HEK293T (cell line): ENCODE results near the gene SNRPB2.

Source experiments
- CTCF ChIA-PET: fragments of 350-600 bp; formaldehyde crosslinking; extraction: SDS; loops from one replicate; lab custom pipeline; 2021; ENCODE audit warnings: antibody characterized with exemption, inconsistent platforms; lab: Yijun Ruan, JAX
- POLR2A ChIA-PET: fragments of 350-600 bp; formaldehyde crosslinking; extraction: SDS; loops from one replicate; lab custom pipeline; 2020; ENCODE audit warnings: antibody characterized with exemption, inconsistent platforms; lab: Yijun Ruan, JAX
- DNase-seq: peaks from one replicate; pipeline ENCODE4 v3.0.0; 2012; ENCODE audit warnings: mixed read lengths; ENCODE audit errors: extremely low spot score
- ARNT ChIP-seq: fragments of 450-650 bp; IDR thresholded peaks from 2 replicates; pipeline ENCODE4 v1.6.1; 2017; ENCODE audit warnings: mild to moderate bottlenecking
- BHLHE40 ChIP-seq: fragments of 450-650 bp; IDR thresholded peaks from 2 replicates; pipeline ENCODE4 v1.6.1; 2016; ENCODE audit warnings: mild to moderate bottlenecking, moderate library complexity, borderline replicate concordance
- CTBP1 ChIP-seq: fragments of 450-650 bp; IDR thresholded peaks from 2 replicates; pipeline ENCODE4 v1.6.1; 2016; ENCODE audit warnings: borderline replicate concordance
- ELF4 ChIP-seq: fragments of 450-650 bp; IDR thresholded peaks from 2 replicates; pipeline ENCODE4 v1.6.1; 2017; ENCODE audit warnings: antibody characterized with exemption
- FOXA1 ChIP-seq: fragments of 450-650 bp; IDR thresholded peaks from 2 replicates; pipeline ENCODE4 v1.6.1; 2016; ENCODE audit warnings: mild to moderate bottlenecking
- FOXK2 ChIP-seq: fragments of 450-650 bp; IDR thresholded peaks from 2 replicates; pipeline ENCODE4 v1.6.1; 2016; ENCODE audit warnings: mild to moderate bottlenecking
- FOXM1 ChIP-seq: fragments of 450-650 bp; IDR thresholded peaks from 2 replicates; pipeline ENCODE4 v1.6.1; 2017; ENCODE audit warnings: mild to moderate bottlenecking, borderline replicate concordance
- HDGF ChIP-seq: fragments of 450-650 bp; IDR thresholded peaks from 2 replicates; pipeline ENCODE4 v1.6.1; 2017; ENCODE audit warnings: antibody characterized with exemption, borderline replicate concordance
- L3MBTL2 ChIP-seq: fragments of 450-650 bp; conservative IDR thresholded peaks from 2 replicates; pipeline ENCODE4 v1.6.1; 2016; ENCODE audit warnings: mild to moderate bottlenecking
- LEF1 ChIP-seq: fragments of 450-650 bp; IDR thresholded peaks from 2 replicates; pipeline ENCODE4 v1.6.1; 2017; ENCODE audit warnings: mild to moderate bottlenecking, borderline replicate concordance
- NFRKB ChIP-seq: fragments of 450-650 bp; IDR thresholded peaks from 2 replicates; pipeline ENCODE4 v1.6.1; 2016; ENCODE audit warnings: mild to moderate bottlenecking, moderate library complexity
- PKNOX1 ChIP-seq: fragments of 450-650 bp; IDR thresholded peaks from 2 replicates; pipeline ENCODE4 v1.6.1; 2016
- SP1 ChIP-seq: fragments of 450-650 bp; IDR thresholded peaks from 2 replicates; pipeline ENCODE4 v1.6.1; 2017
- SUZ12 ChIP-seq: fragments of 450-650 bp; IDR thresholded peaks from 2 replicates; pipeline ENCODE4 v1.6.1; 2016; ENCODE audit warnings: mild to moderate bottlenecking
- TARDBP ChIP-seq: fragments of 450-650 bp; IDR thresholded peaks from 2 replicates; pipeline ENCODE4 v1.6.1; 2016
- ZNF384 ChIP-seq: fragments of 450-650 bp; IDR thresholded peaks from 2 replicates; pipeline ENCODE4 v1.6.1; 2016

Gene SNRPB2

GRCh38 chr20:16732506-16733152, 2.8 kb downstream of the SNRPB2 start:
- ChIA-PET POLR2A (no interaction called here), CTCF (no interaction called here)
- DNase-seq, result no peak
- no peak for TF ChIP-seq ZNF384
- no peak for TF ChIP-seq FOXA1
- TF ChIP-seq BHLHE40, result no peak
- TF ChIP-seq CTBP1, result no peak
- TF ChIP-seq ARNT, result no peak
- no peak for TF ChIP-seq PKNOX1
- no peak for TF ChIP-seq NFRKB
- TF ChIP-seq TARDBP, result no peak
- TF ChIP-seq L3MBTL2, result no peak
- TF ChIP-seq FOXK2, result no peak

- no peak for DNase-seq
- ChIA-PET POLR2A (no interaction called here), CTCF (no interaction called here)
- no peak for TF ChIP-seq ARNT
- TF ChIP-seq HDGF, result no peak
- TF ChIP-seq PKNOX1, result no peak
- no peak for TF ChIP-seq LEF1
- no peak for TF ChIP-seq SP1
- TF ChIP-seq FOXK2, result no peak
- TF ChIP-seq ZNF384, result no peak
- TF ChIP-seq FOXA1, result no peak
- TF ChIP-seq ELF4, result no peak
Observed at GRCh38 chr20:16740365-16741072, 10.7 kb downstream of the SNRPB2 start.

GRCh38 chr20:16744178-16744807, 14.5 kb downstream of the SNRPB2 start:
- CTCF ChIA-PET, result interaction anchor here (0.6 kb wide), 1 partner anchor 787 kb away, joined by 6 read pairs; the partner anchor contains the start of gene BFSP1
- TF ChIP-seq TARDBP (no peak), PKNOX1 (no peak), SUZ12 (no peak), FOXA1 (no peak), BHLHE40 (no peak), SP1 (no peak), FOXM1 (no peak), ZNF384 (no peak), HDGF (no peak), LEF1 (no peak), L3MBTL2 (no peak), NFRKB (no peak)
- DNase-seq, result no peak
- POLR2A ChIA-PET, result no interaction called here

GRCh38 chr20:16745204-16745603, 15.4 kb downstream of the SNRPB2 start:
- no peak for TF ChIP-seq CTBP1
- TF ChIP-seq FOXK2, result no peak
- no peak for TF ChIP-seq PKNOX1
- TF ChIP-seq ELF4, result no peak
- no peak for TF ChIP-seq ZNF384
- CTCF ChIA-PET, result no interaction called here
- no peak for DNase-seq
- POLR2A ChIA-PET, result no interaction called here

- ChIA-PET POLR2A (no interaction called here), CTCF (no interaction called here)
- no peak for TF ChIP-seq ARNT
- no peak for TF ChIP-seq BHLHE40
- no peak for TF ChIP-seq L3MBTL2
- TF ChIP-seq ELF4, result no peak
- TF ChIP-seq SP1, result no peak
- TF ChIP-seq CTBP1, result no peak
- no peak for TF ChIP-seq LEF1
- TF ChIP-seq TARDBP, result no peak
- TF ChIP-seq FOXK2, result no peak
- TF ChIP-seq NFRKB, result no peak
- TF ChIP-seq PKNOX1, result no peak
- TF ChIP-seq HDGF, result no peak
- no peak for TF ChIP-seq FOXM1
- no peak for TF ChIP-seq SUZ12
- no peak for TF ChIP-seq ZNF384
- TF ChIP-seq FOXA1, result no peak
- DNase-seq, result no peak
Observed at GRCh38 chr20:16747291-16747811, 17.5 kb downstream of the SNRPB2 start.
